Large intestine (tissue), 3 donors: ENCODE results near the gene EPHB2. TPM values are rescaled to one million over a fixed set of nuclear protein-coding genes. Genes with fewer than 3 reads are reported as not detected.

Experiments used
- DNase-seq, 2 donors: peaks; one replicate each; pipeline versions ENCODE4 v3.0.0 to v3.0.0-alpha.2; 2013
- H3K27ac ChIP-seq: one replicate; pipeline ENCODE4 v1.5.1; 2013; ENCODE audit warnings: low read length
- H3K27me3 ChIP-seq: 2 replicates; pipeline ENCODE4 v1.6.1; 2013; ENCODE audit warnings: low read length; ENCODE audit not compliant: control insufficient read depth, insufficient read depth
- H3K36me3 ChIP-seq: 2 replicates; pipeline ENCODE4 v1.6.1; 2013; ENCODE audit warnings: low read length; ENCODE audit not compliant: control insufficient read depth, insufficient read depth
- H3K4me1 ChIP-seq: one replicate; pipeline ENCODE4 v1.6.1; 2013; ENCODE audit warnings: low read length; ENCODE audit not compliant: control insufficient read depth, insufficient read depth
- H3K4me3 ChIP-seq: one replicate; pipeline ENCODE4 v1.5.1; 2013; ENCODE audit warnings: low read length
- H3K9me3 ChIP-seq: one replicate; pipeline ENCODE4 v1.6.1; 2013; ENCODE audit warnings: mild to moderate bottlenecking, low read depth, low read length, moderate library complexity; ENCODE audit not compliant: control insufficient read depth
- WGBS: methylation state at CpG from one replicate; pipeline ENCODE4 v1.1.5; 2013; ENCODE audit warnings: low lambda C conversion rate; ENCODE audit not compliant: insufficient coverage; 5-methylcytosine and 5-hydroxymethylcytosine counted together
- polyA plus RNA-seq: library from polyadenylated mRNA; unstranded; fragments of 120-200 nt; gene quantifications from one replicate; pipeline ENCODE4 v1.2.1, GENCODE V29; 2013

The EPHB2 gene
- polyA plus RNA-seq, 1 donor, result 37.6 TPM

- Histone ChIP-seq H3K36me3 (no peaks in the 10 kb centered on the region), H3K4me1 (no peaks in the 10 kb centered on the region), H3K4me3 (no peak overlapping the region), H3K27ac (no peak overlapping the region), H3K9me3 (peaks cover 5% of the 10 kb centered on the region), H3K27me3 (peaks cover 44% of the 10 kb centered on the region)
- no peak for DNase-seq
- no CpG with 5 or more reads among the region's 38 CpGs for WGBS
Observed at GRCh38 chr1:22953740-22954141, 243.1 kb downstream of the EPHB2 start.

GRCh38 chr1:22955146-22955545, 244.5 kb downstream of the EPHB2 start:
- Histone ChIP-seq H3K27ac (no peak overlapping the region), H3K36me3 (no peaks in the 10 kb centered on the region), H3K4me3 (no peak overlapping the region), H3K27me3 (peaks cover 42% of the 10 kb centered on the region), H3K9me3 (peaks cover 5% of the 10 kb centered on the region), H3K4me1 (peaks cover 6% of the 10 kb centered on the region)
- WGBS, result no CpG with 5 or more reads among the region's 7 CpGs
- DNase-seq, result no peak

GRCh38 chr1:22957066-22957465, 246.4 kb downstream of the EPHB2 start:
- Histone ChIP-seq H3K4me1 (peaks cover 6% of the 10 kb centered on the region), H3K4me3 (no peak overlapping the region), H3K27ac (no peak overlapping the region), H3K9me3 (peaks cover 5% of the 10 kb centered on the region), H3K36me3 (no peaks in the 10 kb centered on the region), H3K27me3 (peaks cover 37% of the 10 kb centered on the region)
- no CpG with 5 or more reads among the region's 3 CpGs for WGBS
- DNase-seq, result no peak

- Histone ChIP-seq H3K27me3 (peaks cover 27% of the 10 kb centered on the region), H3K27ac (no peak overlapping the region), H3K9me3 (peaks cover 2% of the 10 kb centered on the region), H3K4me1 (peaks cover 6% of the 10 kb centered on the region), H3K36me3 (no peaks in the 10 kb centered on the region), H3K4me3 (no peak overlapping the region)
- no CpG with 5 or more reads among the region's 9 CpGs for WGBS
- DNase-seq, result no peak
Observed at GRCh38 chr1:22958556-22958955, 247.9 kb downstream of the EPHB2 start.

- no CpG with 5 or more reads among the region's 7 CpGs for WGBS
- no peak overlapping the region for H3K27ac ChIP-seq
Observed at GRCh38 chr1:22959545-22960360, 249.1 kb downstream of the EPHB2 start.

GRCh38 chr1:22962558-22962957, 251.9 kb downstream of the EPHB2 start:
- DNase-seq, result no peak
- H3K4me3 ChIP-seq, result no peak overlapping the region
- H3K9me3 ChIP-seq, result no peaks in the 10 kb centered on the region
- 75% methylated on average over 2 of the region's 3 CpGs for WGBS
- no peaks in the 10 kb centered on the region for H3K36me3 ChIP-seq
- no peaks in the 10 kb centered on the region for H3K27me3 ChIP-seq
- no peak overlapping the region for H3K27ac ChIP-seq
- H3K4me1 ChIP-seq, result peaks cover 6% of the 10 kb centered on the region

More at GRCh38 chr1:22959545-22960360, 249.1 kb downstream of the EPHB2 start:
- Histone ChIP-seq H3K4me3 (no peak overlapping the region), H3K4me1 (peaks cover 6% of the 10 kb centered on the region), H3K36me3 (no peaks in the 10 kb centered on the region), H3K27me3 (peaks cover 15% of the 10 kb centered on the region), H3K9me3 (no peaks in the 10 kb centered on the region)
- peak; percentile 27 to 65 for DNase-seq

GRCh38 chr1:22963044-22963677, 252.5 kb downstream of the EPHB2 start:
- Histone ChIP-seq H3K4me3 (no peak overlapping the region), H3K27me3 (no peaks in the 10 kb centered on the region), H3K4me1 (peaks cover 6% of the 10 kb centered on the region), H3K9me3 (no peaks in the 10 kb centered on the region), H3K36me3 (no peaks in the 10 kb centered on the region), H3K27ac (no peak overlapping the region)
- WGBS, result no CpG with 5 or more reads among the region's 10 CpGs
- DNase-seq, result peak; percentile 35 to 53

- Histone ChIP-seq H3K9me3 (no peaks in the 10 kb centered on the region), H3K4me1 (no peaks in the 10 kb centered on the region), H3K36me3 (no peaks in the 10 kb centered on the region), H3K4me3 (no peak overlapping the region), H3K27ac (no peak overlapping the region), H3K27me3 (peaks cover 3% of the 10 kb centered on the region)
- 100% methylated on average over 2 of the region's 5 CpGs for WGBS
- DNase-seq, result no peak
Observed at GRCh38 chr1:22966309-22966708, 255.7 kb downstream of the EPHB2 start.

GRCh38 chr1:22967833-22968232, 257.2 kb downstream of the EPHB2 start:
- DNase-seq, result no peak
- H3K36me3 ChIP-seq, result no peaks in the 10 kb centered on the region
- peaks cover 3% of the 10 kb centered on the region for H3K27me3 ChIP-seq
- H3K27ac ChIP-seq, result no peak overlapping the region
- no peak overlapping the region for H3K4me3 ChIP-seq
- no peaks in the 10 kb centered on the region for H3K9me3 ChIP-seq
- no peaks in the 10 kb centered on the region for H3K4me1 ChIP-seq
- WGBS, result 63% methylated on average over 2 of the region's 2 CpGs

- DNase-seq, result peak; percentile 40 to 69
- H3K4me1 ChIP-seq, result no peaks in the 10 kb centered on the region
- no peaks in the 10 kb centered on the region for H3K36me3 ChIP-seq
- no peak overlapping the region for H3K4me3 ChIP-seq
- H3K9me3 ChIP-seq, result no peaks in the 10 kb centered on the region
- H3K27ac ChIP-seq, result no peak overlapping the region
- H3K27me3 ChIP-seq, result peaks cover 3% of the 10 kb centered on the region
- WGBS, result no CpG with 5 or more reads among the region's 5 CpGs
Observed at GRCh38 chr1:22969304-22969709, 258.7 kb downstream of the EPHB2 start.
